GM21526 (cell line): ENCODE measurements around the gene NOTCH1.

ENCODE experiments used
- ATAC-seq: cut with Tn5 transposase; IDR thresholded peaks from one replicate; pipeline ENCODE4 v1.9.1; 2021; ENCODE audit warnings: moderate library complexity; ENCODE audit not compliant: unreplicated experiment, low FRiP score

Gene NOTCH1

DNA sequence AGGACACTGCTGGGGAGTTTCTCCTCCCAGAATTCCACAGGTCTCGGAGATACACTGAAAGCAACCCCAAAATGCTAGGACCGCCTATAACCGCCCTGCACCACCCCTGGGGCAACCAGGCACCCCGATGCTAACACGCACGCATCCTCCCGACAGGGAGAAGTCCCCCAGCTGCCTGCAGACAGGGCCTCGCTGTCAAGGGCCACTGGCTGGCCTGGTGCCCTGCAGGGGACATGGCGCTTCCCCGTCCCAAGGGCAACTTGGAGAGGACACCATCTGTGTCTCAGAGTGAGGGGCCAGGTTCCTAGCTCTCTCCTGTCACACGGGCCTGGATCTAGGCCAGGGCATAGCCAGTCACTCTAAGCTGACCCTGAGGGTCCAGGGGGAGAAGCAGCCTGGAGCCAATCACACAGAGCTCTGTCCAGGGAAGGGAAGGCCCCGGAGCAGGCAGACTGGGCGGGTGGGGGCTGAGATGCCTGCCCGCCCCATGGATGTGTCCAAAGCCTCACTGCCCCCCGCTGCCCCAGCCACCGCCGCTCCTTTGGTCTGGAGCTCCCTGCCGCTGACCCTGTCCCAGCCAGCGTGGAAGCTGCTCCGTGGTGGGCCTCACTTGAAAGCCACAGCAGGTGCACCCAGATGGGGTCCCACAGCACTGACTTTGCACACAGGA is 9.7 kb downstream of the NOTCH1 start:
- ATAC-seq, result no peak

DNA sequence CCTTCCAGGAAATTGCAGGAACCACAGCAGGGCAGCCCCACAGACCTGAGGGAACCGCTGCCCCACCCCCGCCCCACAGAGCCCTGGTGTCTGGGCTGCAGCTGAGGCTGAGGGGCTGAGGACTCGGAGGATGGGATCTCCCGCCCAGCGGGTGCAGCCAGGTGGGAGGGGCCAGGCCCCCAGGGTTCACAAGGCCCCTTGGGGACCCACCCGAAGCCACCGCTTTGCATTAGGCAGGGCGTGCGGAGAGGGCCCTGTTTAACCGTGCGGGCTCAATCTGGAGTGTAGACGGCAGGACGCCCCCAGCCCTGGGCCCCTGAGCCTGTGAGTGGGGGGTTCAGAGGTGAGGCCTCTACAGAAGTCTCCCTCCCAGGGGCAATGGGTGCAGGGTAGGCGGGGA is 10.8 kb downstream of the NOTCH1 start:
- ATAC-seq, result no peak

DNA sequence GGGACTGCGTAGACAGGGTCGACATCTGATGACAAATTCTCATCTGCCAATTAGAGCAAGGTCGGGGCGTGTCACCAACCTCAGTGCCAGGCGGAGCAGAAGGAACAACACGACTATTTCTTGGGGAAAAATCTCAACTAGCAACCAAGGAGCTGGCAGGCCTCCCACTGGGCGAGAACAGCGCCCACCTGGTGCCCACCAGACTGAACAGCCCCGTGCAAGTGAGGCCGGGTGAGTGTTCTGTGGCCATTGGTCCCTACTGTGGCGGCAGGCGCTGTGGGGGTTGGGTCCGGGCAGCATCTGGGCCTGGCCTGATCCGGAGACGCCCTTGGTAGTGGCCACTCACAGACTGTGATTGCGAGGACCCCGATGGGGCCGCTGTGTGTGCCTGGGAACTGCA is 11.5 kb downstream of the NOTCH1 start:
- no peak for ATAC-seq

DNA sequence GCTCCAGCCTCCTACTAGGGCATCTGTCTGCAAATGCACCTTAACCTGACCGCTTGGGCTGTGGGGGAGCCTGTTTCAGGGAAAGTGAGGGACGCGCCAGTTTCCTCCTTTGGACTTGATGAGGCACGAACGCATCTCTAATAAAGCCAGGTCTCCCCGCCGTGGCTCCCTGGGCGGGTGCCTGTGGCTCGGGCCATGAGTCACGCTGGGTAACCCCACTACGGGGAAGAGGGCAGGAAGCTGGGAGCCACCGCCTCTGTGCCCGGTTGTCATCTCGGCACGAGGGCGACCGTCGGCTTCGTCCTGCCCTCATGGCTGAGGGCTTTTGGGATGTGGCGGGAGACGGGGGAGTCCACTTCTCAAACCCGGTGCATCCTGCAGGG is 12.1 kb downstream of the NOTCH1 start:
- ATAC-seq, result no peak

DNA sequence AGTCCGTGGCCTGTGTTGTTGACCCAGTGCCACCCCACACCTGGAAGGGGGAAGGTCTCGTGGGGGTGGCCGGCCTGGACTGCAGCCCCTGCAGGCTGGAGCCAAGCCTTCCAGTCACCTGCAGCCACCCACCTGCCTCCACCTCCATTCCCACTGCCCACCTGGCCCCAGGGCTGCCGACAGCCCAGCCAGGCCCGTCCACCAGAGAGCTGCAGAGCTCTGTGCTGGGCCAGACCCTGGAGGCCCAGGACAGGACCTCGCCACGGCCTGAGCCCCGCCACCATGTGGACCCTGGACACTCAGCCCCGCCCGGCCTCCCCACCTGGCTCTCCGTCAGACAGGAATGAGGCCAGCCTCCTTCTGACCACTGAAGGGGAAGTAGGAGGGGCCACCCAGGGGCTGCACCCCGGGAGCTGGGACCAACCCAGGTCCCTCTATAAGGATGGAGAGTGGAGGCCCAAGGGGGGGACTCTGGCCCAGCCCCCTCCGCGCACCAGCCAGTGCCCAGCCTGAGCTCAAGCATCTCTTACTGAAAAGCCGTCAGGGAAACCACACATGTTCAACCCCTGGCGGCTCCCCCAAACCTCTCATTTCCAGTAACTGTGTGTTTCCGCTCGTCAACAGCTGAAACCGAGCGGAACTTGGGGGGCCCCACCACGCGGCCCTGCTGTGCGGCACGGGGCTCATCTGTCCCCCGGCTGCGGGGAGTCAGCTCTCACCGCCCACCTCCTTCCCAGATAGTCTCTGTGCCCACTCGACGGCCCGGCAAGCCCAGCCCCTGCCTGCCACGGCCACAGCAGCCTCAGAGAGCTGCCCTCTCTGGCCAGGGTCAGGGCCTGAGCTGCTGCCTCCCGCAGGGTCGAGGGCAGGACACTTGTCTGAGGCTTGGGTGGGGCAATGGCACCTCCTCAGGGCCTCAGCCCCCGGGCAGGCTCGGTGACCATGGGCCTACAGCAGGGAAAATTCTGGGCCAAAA is 12.8 kb downstream of the NOTCH1 start:
- ATAC-seq, result no peak

DNA sequence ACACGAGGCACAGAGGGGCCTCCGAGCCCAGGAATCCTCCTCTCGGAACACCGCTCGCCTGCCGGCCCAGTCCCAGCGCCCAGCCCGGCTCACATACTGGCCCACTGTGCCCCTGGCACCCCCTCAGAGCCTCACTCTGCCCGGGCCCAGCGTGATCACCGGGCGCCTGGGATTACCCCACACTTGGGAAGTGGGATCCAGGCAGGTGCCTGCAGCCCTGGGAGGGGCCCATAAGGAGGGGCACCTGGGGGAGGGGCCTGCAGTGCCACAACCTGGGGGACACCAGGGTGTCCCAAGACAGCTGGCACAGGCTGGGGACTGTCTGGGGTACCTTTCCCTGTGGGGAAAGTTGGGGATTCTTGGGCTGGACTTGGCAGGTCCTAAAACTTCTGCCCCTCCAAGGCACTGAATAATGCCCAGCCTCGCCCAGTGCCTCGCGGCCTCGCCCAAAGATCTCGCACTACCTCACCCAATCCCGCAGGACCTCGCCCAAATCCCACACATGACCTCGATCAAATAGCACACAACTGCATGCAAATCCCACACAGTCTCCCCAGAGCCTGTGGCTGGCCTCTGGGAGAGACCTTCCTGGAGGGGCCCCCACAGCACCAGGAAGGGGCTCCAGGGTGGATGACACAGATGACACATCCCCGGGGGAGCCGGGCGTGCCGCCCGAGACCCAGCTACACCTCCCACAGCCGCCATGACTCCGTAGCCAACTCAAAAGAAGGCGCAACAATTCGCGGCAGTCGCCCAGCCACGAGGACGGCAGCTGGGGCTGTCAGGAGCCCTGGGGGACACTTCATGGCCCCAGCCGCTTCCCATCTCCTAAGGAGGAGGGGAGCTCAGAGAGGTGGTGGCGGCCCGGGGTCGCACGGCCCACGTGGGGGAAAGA is 13.7 kb downstream of the NOTCH1 start:
- no peak for ATAC-seq

DNA sequence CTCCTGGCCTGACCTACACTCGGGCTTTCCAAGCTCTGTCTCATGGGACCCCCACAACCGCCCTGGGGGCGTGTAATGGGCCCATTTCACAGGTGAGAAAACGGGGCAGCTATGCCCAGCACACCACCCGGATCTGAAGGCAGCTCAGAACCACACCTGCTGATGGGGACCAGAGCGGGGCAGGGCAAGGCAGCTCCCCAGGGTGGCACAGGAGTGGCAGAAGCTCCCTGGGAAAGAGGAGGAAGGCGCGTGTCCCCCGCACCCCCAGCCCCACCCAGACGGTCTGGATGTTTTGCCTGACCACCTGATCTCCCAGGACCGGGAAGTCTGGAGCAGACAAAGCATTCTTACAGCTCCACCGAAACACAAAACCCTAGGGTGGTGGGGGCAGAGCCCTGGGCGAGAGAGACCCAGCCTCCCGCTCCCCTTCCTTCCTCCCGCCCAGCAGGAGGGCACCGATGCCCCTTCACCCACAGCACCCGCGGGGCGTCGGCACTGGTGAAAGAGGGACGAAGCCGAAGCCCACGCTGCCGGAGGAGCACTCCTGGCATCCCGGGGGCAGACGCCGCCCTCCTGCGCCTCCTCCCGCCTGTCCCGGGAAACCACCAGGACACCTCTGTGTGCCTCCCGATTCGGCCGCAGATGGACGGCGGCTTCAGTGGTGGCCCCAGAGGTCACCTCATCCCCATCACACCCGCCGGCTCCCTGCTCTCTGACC is 14.5 kb downstream of the NOTCH1 start:
- no peak for ATAC-seq

DNA sequence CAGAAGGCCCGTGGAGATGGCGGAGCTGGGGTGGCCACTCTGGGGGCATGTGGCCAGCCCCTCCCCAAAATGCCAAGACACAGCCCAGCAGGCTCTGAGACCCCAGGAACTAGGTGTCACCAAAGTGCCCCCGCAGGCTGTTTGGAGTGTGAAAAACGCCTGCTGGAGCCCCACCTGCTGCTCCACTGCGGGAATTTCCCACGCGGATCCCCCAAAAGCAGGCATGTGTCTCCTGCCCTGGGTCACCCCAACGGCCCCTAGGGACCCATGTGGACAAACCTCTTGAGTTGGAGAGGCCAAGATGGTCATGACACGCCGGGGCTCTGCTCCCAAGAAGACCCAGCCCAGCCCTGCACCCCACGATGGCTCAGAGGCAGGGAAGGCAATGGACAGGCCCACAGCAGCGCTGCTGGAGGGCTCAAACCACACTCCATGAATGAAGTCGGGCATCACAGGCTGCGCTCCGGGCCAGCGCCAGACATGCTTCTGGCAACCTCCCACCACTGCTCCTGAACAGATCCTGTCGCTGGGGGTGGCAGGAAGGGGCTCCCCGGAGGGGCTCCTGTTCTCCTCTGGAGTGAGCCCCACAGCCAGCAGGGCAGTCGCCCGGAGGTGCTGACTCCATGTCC is 15.3 kb downstream of the NOTCH1 start:
- no peak for ATAC-seq

DNA sequence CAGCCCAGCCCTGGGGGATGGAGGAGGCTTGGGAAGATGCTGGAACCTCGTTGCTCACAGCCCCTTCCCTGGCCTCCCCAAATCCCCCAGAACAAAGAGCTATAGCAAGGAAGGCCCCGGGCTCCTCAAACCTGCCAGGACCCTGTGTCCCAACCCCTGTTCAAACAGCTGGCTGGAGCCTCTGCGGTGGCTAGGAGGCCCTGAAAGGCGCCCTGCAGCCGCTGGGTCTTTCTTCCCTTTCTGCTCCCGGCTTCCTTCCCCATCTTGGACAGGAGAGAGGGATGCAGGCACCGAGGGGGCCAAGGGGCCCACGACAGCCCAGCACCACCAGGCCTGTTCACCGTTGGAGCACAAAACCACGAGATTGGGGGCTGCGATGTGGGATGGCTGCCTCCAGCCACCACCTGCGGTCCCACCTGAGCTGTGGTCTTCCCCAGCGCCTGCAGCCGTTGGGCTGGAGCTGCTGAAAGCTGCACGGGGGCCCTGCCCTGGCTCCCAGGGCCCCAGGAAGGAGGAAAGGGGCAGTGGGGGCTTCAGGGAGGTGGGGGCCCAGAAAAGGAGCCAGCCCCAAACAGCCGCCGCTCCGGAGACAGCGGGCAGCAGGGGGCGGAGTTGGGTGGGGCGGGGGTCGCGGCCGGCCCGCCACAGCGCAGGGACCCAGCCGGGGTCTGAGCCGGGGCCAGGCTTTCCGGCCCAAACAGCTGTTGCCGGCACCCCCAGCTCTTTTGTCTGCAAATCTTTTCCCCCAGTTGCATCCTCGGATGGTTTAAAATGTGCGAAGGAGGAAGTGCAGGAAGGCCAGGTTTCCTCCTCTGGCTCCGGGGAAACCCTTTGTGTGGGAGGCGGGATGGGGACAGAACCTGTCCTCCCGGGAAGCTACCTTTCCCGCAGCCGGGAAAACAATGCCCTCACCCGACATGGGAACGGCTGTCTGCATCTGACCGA is 16.1 kb downstream of the NOTCH1 start:
- no peak for ATAC-seq

DNA sequence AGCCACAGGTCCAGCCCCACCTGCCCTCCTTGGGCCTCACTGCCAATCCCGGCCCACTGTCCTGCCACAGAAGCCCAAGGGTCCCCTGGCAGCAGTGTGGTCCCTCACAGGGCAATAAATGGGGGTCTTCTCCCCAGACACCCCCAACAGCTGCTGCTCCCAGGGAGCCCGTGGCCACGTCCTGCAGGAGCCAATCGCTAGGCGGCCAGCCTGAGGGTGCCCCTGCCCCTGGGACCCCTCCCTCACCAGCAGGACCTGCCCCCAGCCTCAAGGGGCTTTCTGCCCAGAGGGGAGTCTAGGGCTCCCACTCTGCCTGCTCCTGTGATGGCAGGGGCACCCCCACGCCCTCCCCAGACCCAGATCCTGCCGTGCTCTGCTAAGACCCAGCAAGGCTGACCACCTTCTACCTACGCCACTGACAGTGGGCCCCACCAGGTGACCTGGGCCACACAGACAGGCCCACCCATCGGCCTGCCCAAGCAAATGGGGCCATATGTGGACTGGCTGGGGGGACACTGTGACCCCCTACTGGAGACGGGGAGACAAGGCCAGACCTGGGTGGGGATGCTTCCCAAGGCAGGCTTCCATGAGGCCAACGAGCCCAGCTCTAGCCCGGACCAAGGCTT is 17.0 kb downstream of the NOTCH1 start:
- ATAC-seq, result no peak

DNA sequence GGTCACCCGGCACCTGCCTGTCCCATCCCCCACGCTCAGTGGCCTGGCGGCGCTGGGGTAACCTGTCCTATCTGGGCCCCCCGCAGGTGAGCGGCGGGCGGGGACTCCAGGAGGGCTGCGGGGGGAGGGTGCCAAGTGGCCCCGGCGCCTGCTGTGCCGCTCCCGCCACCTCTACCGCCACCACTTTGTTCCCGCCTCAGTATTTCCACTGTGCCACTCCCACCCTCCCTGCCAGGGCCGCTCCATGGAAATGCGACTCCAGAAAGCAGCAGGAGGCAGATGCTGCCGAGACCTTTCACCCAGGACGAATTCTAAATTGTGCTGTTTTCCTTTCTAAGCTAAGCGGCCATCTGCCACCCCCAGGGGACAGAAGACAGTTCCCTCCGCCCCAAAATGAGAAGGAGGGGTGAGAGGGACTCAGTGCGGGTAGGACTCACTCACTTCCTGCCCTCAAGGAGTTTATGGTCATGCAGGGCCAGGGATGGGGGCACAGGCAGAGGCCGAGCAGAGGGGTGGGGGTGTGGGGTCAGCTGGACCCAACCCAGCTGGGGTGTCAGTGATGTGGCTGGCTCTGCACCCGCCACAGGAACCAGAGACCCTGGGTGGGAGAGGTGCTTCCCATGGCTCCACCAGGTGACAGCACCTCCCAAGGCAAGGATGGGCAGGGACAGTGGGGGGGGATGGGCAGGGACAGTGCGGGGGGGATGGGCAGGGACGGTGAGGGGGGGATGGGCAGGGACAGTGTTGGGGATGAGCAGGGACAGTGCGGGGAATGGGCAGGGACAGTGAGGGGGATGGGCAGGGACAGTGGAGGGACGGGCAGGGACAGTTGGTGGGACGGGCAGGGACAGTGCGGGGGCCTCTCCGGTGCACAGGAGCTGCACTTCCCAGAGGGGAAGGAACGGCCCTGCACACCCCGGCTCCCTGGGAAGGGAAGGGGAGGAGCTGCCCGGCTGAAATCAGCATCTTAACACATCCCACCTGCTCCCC is 17.8 kb downstream of the NOTCH1 start:
- ATAC-seq, result no peak

DNA sequence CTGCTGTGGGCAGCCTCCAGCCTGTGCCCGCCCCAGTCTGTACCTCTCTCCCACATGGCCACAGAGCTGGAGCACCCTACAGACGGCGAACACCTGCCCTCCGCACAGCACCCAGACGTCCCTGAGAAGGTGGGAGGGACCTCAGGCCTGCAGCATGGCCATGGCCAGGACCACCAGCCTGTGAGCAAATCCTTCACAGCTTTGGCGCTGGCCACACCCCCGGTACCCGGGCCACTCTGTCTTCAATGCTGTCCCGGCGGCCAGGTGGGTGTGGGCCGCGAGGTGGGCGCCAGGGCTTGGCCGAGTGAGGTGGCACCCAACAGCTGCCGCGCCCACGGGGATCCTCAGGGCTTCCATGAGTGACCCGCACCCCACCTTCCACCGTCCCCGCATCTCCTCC is 18.7 kb downstream of the NOTCH1 start:
- no peak for ATAC-seq

DNA sequence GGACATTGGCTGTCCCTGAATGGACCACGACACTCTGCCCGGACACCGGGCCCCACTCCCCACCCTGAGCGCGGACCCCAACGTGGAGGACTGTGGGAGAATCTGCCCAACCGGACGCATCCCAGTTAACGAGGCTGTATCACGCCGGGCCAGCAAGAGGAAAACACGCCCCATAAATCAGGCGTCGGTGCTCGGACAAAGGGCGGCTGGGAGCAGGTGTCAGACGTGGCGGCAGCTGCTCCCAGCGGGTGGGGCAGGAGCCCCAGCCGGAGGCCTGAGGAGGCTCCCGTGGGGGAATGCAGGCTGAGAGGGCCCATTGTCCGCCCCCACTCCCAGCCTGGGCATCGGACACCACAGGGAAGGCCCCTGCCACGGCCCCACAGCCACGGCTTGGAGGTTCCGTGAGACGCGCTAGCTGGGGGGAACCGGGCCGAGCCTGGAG is 19.2 kb downstream of the NOTCH1 start:
- ATAC-seq, result no peak

DNA sequence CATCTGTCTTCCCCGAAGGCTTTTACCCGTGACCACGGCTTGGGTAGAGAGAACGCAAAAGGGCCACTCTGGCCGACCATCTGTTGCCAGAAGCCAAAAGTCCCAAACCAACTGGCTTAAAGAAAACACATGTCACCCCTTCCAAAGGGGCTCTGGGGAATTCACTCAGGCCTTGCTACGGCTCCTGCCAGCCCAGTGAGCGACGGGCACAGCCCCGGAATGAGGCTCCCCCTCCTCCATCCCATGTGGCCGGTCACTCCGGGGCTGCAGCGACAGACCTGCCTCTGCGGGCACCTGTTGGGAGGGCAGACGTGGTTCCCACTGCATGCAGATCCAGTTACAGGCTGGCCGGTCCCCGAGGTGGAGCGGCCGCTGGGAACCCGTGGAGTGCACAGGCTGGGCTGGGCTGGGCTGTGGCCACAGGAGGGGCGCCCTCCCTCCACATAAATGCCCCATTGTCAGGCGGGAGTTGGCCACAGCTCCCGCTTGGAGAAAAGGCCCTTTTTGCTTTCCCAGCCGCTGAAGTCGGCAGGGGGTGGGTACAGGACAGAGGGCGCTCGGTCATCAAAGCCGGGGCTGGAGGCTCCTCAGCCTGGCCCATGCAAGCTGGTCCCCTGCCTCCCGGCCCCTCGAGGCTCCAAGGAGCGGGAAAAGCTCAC is 19.9 kb downstream of the NOTCH1 start:
- no peak for ATAC-seq

DNA sequence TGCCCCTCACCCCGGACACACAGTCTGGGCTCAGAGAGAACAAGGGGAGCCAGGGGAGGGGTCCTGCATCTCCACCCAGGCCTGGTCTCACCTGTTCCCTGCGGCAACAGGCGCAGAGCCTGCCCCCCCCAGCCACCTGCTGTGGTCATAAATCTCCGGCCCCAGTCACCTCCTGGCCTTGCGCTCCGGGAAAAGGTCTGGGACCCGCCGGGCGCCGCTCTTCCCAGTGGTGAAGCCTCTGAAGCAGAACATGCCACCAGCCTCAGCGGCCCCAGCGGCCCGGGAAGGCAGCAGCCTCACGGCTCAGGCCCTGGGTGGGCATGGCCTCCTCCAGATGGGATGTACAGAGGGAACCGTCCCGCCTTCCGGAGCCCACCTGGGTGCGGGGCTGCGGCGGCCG is 20.6 kb downstream of the NOTCH1 start:
- no peak for ATAC-seq
